Cerebellar cortex (tissue), 1 donor: ENCODE data around the gene ZCRB1.

Experiments used
- DNase-seq: peaks from one replicate; pipeline ENCODE4 v3.0.0-alpha.2; 2015; ENCODE audit warnings: low spot score

Gene ZCRB1

GRCh38 chr12:42327227-42327590, 1.3 kb upstream of the ZCRB1 start:
- no peak for DNase-seq

- peak; percentile 29 for DNase-seq
These were observed 790 bp upstream of the ZCRB1 start for GRCh38 chr12:42326541-42327226.

- peak; percentile 52 for DNase-seq
These were observed 605 bp downstream of the ZCRB1 start for GRCh38 chr12:42325326-42325652.

DNA sequence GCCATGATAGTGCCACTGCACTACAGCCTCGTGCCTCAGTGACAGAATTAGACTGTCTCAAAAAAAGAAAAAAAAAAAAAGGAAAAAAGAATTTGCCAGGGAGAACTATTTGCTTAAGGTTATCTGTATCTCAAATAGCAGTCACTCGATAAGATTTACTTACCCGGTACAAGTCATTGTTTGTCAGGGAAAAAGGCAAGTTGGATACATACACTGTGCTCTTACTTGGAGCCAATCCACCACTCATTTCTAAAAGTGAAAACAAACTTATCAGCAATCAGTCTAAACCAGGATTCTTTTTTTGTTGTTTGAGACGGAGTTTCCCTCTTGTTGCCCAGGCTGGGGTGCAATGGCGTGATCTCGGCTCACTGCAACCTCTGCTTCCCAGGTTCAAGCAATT, 2.0 kb downstream of the ZCRB1 start:
- no peak for DNase-seq

GRCh38 chr12:42322567-42322966, 3.3 kb downstream of the ZCRB1 start:
- DNase-seq, result no peak

- DNase-seq, result no peak
These were observed 5.1 kb downstream of the ZCRB1 start for GRCh38 chr12:42320796-42321195.

GRCh38 chr12:42315108-42315507, 10.8 kb downstream of the ZCRB1 start:
- DNase-seq, result no peak

- no peak for DNase-seq
These were observed 15.9 kb downstream of the ZCRB1 start for GRCh38 chr12:42309996-42310395.

- DNase-seq, result no peak
These were observed 17.5 kb downstream of the ZCRB1 start for GRCh38 chr12:42308390-42308789.

- DNase-seq, result no peak
These were observed 19.6 kb downstream of the ZCRB1 start for GRCh38 chr12:42306297-42306696.

DNA sequence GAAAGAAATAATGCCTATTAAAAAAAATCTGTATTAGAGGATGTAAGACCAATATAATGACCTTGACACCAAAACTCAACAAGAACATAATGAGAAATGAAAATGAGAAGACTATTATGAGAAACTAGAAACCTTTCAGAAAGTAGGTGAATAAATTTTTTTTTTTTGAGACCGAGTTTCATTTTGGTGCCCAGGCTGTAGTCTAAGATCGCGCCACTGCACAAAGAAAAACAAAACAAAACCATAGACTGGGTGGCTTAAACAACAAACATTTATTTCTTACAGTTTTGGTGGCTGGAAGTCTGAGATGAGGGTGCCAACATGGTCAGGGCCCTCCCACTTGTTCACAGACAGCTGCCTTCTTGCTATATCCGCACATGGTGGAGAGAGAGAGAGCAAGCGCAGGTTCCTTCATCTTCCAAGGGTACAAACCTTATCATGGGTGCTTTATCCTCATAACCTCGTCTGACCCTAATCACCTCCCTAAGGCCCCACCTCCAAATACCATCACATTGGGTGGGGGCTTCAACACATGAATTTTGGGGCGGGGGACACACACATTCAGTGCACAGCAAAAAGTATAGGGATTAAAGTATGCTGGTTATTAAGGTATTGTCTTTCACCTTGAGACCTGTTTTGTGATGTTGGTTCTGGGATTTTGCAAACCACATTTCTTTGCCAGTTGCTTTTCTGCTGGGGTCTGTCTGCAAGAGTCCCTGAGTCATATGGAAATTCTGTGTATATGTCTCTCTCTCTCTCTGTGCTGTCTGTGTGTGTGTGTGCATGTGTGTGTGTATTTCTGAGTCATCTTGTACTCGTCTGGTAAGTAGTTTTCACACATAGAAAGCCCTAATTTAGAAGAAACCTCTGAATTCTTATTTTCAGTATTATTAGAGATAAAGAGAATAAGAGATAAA, 26.2 kb downstream of the ZCRB1 start:
- DNase-seq, result no peak

DNA sequence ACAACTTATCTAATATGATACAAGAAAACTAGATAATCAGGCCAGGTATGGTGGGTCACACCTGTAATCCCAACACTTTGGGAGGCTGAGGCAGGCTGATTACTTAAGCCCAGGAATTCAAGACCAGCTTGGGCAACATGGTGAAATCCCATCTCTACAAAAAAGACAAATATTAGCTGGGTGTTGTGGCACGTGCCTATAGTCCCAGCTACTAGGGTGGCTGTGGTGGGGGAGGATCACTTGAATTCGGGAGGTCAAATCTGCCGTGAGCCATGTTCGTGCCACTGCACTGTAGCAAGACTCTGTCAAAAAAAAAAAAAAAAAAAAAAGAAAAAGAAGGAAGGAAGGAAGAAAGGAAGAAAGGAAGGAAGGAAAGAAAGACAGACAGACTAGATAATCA, 27.0 kb downstream of the ZCRB1 start:
- DNase-seq, result no peak

GRCh38 chr12:42296503-42297109, 29.3 kb downstream of the ZCRB1 start:
- DNase-seq, result no peak

GRCh38 chr12:42291680-42292079, 34.2 kb downstream of the ZCRB1 start:
- no peak for DNase-seq

- no peak for DNase-seq
These were observed 37.4 kb downstream of the ZCRB1 start for GRCh38 chr12:42288544-42288943.

- no peak for DNase-seq
These were observed 39.2 kb downstream of the ZCRB1 start for GRCh38 chr12:42286741-42287140.

GRCh38 chr12:42285431-42285830, 40.5 kb downstream of the ZCRB1 start:
- DNase-seq, result no peak

GRCh38 chr12:42284876-42285275, 41.0 kb downstream of the ZCRB1 start:
- no peak for DNase-seq

DNA sequence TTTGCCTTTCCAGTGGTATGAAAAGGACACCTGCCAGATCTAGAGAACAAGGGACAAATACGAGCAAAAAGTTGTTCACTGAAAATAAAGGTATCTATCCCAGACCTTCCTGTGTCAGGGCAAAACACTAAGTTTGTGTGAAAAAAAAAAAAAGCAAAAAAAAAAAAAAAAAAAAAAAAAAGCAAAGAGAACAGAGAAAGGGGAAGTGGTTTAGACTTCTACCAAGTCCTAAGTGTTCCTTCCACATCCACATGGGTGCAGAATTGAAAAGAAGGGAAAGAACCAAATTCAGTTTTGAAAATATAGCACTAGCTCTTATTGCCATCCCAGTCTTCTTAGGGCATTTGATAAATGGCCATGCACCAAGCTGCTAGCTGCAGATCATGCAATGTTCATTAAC, 41.7 kb downstream of the ZCRB1 start:
- no peak for DNase-seq

DNA sequence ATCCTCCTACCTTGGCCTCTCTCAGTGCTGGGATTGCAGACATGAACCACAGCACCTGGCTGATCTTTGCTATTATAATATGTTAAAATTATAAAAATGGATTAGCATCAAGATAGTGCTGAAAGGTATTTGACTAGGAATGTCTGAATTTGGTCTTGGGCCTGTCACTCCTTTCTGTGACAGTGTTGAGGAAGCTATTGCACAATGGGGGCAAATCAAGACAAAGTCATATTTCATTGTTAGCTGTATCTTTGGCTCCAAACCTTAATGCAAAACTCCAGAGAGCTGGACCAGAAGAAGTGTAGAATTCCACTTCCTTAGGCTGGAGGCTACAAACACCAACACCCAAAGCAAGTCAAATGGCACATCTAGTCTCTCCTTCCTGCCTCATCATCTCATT, 42.2 kb downstream of the ZCRB1 start:
- no peak for DNase-seq

DNA sequence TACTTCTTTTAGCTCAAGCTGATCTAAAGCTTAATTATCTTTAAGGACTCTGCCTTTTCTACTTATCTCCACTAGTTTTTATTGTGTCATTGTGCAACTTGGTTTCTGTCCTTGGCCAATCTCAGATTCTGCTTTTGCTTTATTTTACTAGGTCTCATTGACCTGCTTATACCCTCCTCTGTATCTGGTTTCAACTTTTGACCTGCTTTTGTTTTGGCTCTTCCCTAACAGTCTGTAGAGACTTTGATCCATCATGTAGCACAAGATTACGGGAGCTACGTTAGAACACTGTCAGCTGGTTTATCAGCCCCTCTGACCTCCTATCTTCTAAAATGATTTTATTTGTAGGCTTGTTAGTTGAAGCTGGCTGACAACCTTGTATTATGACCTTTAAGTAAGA, 43.6 kb downstream of the ZCRB1 start:
- no peak for DNase-seq

DNA sequence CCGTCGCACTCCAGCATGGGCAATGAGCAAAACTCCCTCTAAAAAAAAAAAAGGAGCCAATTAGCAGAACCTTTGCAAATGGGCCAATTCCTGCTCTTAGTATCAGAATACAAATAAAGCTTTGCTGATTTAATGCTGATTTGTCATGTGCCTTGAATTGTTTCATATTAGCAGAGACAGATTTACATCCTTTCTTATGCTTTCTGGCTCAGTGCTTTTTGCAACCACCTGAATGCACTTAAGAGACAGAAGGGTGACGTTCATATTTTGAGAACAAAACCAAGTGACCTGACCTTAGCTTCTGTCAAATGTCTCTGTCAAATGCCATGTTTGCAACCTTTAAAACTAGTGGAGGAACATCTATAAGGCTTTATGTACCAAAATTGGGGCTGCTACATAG, 44.0 kb downstream of the ZCRB1 start:
- DNase-seq, result no peak

GRCh38 chr12:42281278-42281677, 44.6 kb downstream of the ZCRB1 start:
- no peak for DNase-seq
